NK-92 (cell line): Measurements from ENCODE around the gene ORC6.

Experiments
- DNase-seq: peaks from one replicate; lab custom pipeline; 2025; ENCODE audit not compliant: unreplicated experiment; lab: John Stamatoyannopoulos, UW

ORC6 gene

GRCh38 chr16:46700048-46700447, 10.6 kb downstream of the ORC6 start:
- no peak for DNase-seq

GRCh38 chr16:46701615-46702014, 12.2 kb downstream of the ORC6 start:
- no peak for DNase-seq

DNA sequence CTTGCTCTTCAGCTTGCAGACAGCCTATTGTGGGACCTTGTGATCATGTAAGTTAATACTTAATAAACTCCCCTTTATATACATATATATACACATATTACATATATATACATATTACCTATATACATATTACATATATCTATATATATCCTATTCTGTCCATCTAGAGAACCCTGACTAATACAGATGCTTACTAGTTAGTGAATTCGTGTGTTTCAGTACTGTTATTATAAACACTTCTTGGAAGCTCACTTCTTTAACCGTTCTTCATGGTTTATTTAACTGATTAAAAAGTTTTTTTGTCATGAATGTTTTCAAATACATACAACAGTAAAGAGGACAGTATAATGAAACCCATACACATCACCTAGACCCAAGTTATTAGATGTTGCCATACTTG, 12.6 kb downstream of the ORC6 start:
- no peak for DNase-seq

GRCh38 chr16:46706642-46707041, 17.2 kb downstream of the ORC6 start:
- no peak for DNase-seq

GRCh38 chr16:46709469-46710005, 20.1 kb downstream of the ORC6 start:
- DNase-seq: no peak

GRCh38 chr16:46711106-46712058, 21.9 kb downstream of the ORC6 start:
- no peak for DNase-seq

DNA sequence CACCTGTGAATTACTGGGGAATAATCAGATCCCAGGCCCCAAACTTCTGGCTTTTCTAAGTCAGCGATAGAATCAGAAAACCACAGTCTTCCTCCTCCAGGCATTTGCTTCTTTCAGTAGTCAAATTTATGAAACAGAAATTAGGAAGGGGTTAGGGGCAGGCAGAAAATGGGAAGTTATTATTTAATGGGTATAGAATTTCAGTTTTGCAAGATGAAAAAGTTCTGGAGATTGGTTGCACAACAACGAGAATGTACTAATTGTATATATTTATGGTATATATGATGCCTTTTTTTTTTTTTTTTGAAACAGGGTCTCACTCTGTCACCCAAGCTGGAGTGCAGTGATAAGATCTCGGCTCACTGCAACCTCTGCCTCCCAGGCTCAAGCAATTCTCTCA, 23.5 kb downstream of the ORC6 start:
- no peak for DNase-seq

DNA sequence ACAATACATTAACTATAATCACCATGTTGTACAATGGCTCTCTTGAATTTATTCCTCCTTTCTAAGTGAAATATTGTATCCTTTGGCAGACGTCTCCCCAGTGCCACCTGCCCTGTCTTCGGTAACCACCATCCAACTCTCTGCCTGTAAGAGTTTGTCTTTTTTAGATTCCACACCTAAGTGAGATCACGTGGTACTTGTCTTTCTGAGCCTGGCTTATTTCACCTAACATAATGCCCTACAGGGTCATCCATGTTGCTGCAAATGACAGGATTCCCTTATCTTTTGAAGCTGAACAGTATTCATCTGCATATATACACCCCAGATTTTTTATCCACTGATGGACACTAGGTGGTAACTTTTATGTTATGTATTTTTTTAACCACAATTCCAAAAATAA, 24.2 kb downstream of the ORC6 start:
- DNase-seq: no peak

DNA sequence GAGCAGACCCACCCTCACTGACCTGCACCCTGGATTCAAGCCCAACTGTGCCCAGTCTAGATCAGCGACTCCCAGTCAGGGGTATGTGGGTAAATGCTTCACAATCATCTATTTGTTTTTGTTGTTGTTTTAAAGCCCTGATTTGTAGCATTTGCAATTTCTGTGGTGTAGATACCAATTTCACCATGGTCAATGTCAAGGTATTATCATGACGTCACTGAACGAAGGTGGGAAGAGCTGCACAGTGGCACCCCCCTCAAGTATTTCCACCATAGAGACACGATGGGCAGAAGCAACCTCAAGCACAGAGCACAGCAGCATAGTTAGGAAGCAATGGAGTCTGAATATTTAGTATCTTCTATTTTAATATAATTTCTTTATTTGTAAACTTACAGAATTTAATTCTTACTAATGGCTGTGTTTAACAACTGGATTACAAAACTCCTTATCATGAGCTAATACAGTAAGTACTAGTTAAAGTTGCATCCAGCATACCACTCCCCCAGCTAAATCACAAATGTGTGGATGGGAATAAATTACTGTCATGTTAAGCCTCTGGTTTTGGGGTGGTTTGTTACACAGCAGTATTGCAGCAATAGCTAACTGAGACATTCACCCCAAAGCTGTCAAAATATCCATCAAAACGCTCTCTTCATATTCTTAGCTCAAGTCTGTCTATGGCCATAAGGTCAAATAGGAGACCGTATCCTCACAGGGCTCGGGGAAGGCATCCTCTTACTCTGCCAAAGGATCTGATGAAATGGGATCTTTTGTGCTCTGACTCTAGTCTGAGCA, 25.5 kb downstream of the ORC6 start:
- DNase-seq: no peak

- no peak for DNase-seq
Measured at GRCh38 chr16:46715769-46716305, 26.4 kb downstream of the ORC6 start.

DNA sequence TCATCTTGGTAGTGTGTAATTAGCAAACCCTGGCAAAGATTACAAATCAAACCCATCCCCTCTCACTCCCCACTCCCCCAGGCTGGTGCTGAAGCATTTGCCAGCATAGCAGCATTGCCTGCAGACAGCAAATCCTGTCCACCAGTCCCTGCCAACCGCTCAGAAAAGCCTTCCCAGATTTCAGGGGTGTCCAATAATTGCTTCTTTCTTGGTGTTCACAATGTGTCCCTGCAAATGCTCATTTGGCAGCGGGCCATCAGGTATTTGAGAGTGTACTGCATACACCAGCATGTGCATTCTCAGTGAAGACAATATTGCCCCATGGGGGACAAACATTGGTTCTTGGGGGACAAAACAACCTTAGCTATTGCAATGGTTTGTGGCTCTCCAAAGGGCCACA, 28.2 kb downstream of the ORC6 start:
- no peak for DNase-seq

DNA sequence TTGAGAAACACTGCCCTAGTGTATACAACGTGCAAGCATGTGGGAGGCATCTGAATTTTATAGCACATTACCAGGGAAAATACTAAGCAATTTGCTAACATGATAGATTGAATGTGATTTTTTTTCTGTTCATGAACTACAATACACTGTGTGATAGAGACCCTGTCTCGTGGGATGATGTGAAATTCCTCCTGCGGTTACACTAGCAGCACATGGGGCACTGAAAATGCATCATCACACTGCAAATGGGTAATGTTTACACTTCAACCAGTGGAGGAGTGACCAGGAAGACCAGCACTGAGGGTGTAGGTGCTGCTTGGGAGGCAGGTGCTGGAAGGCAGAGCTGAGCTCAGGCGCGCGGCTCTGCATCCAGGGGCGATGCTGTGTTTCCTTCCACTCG, 28.8 kb downstream of the ORC6 start:
- DNase-seq: no peak

DNA sequence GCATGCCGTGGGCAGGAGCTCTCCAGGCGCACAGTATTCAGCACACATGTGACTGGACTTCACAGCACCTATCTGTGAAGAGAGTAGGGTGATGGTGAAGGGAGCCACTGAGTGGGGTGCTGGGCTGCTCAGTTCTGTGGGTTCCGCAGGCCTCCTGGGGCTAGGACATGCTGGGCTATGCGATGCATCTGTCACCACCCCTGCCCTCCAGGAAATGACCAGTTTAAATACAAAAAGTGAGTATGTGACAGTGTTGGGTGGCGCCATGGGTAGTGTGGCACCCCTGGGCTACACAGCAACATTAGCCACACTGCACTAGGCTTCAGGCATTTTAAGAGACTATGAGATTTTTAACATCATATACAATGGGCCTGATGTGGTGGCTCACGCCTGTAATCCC, 30.1 kb downstream of the ORC6 start:
- no peak for DNase-seq

DNA sequence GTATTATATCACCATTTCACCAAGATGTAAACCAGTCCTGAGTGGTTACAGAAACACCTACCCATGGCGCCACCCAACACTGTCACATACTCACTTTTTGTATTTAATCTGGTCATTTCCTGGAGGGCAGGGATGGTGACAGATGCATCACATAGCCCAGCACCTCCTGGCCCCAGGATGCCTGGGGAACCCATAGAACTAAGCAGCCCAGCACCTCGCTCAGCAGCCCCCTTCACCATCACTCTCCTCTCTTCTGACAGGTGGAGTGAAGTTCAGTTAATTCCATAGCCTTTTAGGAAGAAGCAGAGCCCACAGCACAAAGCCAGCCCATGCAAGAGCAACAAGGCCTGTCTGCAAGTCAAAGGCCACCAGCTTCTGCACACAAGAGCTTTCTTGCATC, 31.2 kb downstream of the ORC6 start:
- no peak for DNase-seq

GRCh38 chr16:46721885-46722284, 32.4 kb downstream of the ORC6 start:
- no peak for DNase-seq

GRCh38 chr16:46727184-46727583, 37.7 kb downstream of the ORC6 start:
- no peak for DNase-seq

DNA sequence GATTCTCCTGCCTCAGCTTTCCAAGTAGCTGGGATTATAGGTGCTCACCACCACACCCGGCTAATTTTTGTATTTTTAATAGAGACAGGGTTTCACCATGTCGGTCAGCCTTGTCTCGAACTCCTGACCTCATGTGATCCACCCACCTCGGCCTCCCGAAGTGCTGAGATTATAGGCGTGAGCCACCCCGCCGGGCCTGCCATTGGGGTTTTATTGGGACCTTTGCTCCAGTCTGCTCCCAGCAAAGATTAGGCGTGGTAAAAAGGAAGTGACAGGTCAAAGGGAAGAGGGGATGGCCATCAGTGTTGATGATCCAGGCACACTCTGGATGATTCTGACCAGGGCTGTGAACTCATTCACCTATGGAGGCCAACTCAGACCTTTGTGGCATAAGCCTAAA, 38.2 kb downstream of the ORC6 start:
- DNase-seq: no peak

GRCh38 chr16:46728806-46729205, 39.3 kb downstream of the ORC6 start:
- no peak for DNase-seq

DNA sequence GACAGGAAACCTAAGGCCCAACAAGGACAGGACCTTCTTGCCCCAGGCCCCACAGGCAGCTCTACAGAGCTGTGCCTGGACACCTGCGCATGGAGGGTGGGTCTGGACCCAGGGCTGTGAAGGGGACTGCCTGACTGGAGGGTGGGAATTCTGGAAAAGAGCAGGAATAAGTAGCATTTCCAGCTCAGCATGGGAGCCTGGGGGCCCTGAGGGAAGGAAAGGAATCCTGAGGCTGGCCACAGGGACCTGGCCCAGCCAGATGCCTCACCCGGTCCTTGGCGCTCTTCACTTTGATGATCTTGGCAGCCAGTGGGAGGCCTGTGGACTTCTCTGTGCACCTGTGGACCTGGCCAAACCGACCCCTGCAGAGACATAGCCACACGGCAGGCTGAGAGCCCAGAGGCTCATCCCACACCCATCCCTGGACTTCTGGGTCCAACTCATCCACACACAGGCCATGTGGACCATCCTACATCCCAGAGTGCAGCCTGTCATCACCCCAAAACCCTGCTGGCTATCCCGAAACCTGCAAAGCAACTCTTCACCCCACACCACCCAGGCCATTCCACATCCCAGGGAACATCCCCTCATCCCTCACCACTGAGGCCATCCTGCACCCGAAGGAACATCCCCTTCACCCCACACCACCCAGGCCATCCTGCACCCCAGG, 40.0 kb downstream of the ORC6 start:
- DNase-seq: no peak

DNA sequence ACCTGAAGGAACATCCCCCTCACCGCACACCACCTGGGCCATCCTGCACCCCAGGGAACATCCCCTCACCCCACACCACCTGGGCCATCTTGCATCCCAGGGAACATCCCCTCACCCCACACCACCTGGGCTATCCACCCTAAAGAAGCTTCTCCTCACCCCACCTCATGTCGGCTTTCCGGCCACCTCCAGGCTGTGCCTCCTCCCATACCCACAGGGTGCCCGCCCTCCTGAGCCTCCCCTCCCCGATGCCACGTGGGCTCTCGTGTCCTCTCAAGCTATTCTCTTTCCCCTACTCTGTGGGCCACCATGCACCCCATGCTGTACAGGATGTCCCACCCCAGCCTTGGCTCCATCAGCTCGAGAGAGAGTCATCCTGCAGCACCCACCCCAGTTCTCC, 40.7 kb downstream of the ORC6 start:
- DNase-seq: no peak
